ENCODE measurements around the gene ADRA1B. TPM values are rescaled to one million over a fixed set of nuclear protein-coding genes. Genes with fewer than 3 reads are reported as not detected.

ADRA1B gene
- total RNA-seq, 1 experiment from 2014 or later: not detected

GRCh38 chr5:159905496-159905895 lies 10.8 kb upstream of the ADRA1B start:
- Histone ChIP-seq H3K9ac (ENCODE audit: extremely low read depth, insufficient read length, low read length) (no peak overlapping the region), H4K91ac (ENCODE audit: insufficient read length, low read depth, low read length) (no peak overlapping the region), H3K4me1 (ENCODE audit: insufficient read depth, low read length) (no peaks in the 10 kb centered on the region), H3K14ac (ENCODE audit: insufficient read depth, low read length) (no peak overlapping the region), H3K9me3 (ENCODE audit: control insufficient read depth, low read depth, low read length) (no peaks in the 10 kb centered on the region), H3K79me1 (ENCODE audit: insufficient read depth, low read depth, low read length, poor library complexity, severe bottlenecking) (no peaks in the 10 kb centered on the region), H3K4me2 (ENCODE audit: insufficient read depth, insufficient read length, low read length) (no peak overlapping the region), H2BK5ac (ENCODE audit: insufficient read length, low read length) (no peak overlapping the region), H4K20me1 (ENCODE audit: control insufficient read depth, insufficient read depth, insufficient read length) (no peaks in the 10 kb centered on the region), H3K56ac (ENCODE audit: insufficient read length, low read depth, low read length) (no peak overlapping the region), H2BK15ac (ENCODE audit: low read depth, low read length) (no peak overlapping the region), H3K27ac (ENCODE audit: insufficient read length, low read depth, low read length) (no peak overlapping the region), H4K8ac (replicated peaks; ENCODE audit: insufficient read length, low read depth, low read length) (no peak overlapping the region), H2AFZ (ENCODE audit: low read length) (no peak overlapping the region), H4K5ac (ENCODE audit: insufficient read length, low read depth, low read length) (no peak overlapping the region), H3T11ph (ENCODE audit: low read length) (no peak overlapping the region), H3K18ac (ENCODE audit: insufficient read length, low read depth, low read length) (no peak overlapping the region), H2AK5ac (ENCODE audit: insufficient read length, low read length) (no peak overlapping the region), H3K79me2 (ENCODE audit: insufficient read depth, low read length) (no peaks in the 10 kb centered on the region), H2BK20ac (ENCODE audit: low read depth, low read length, poor library complexity, severe bottlenecking) (no peak overlapping the region), H3K23ac (ENCODE audit: insufficient read length, low read depth, low read length) (no peak overlapping the region), H2BK12ac (ENCODE audit: insufficient read length, low read depth, low read length) (no peak overlapping the region), H3K27me3 (ENCODE audit: insufficient read depth, low read length) (no peaks in the 10 kb centered on the region), H2BK120ac (ENCODE audit: low read depth, low read length, poor library complexity, severe bottlenecking) (no peak overlapping the region), H3K4ac (ENCODE audit: low read depth, low read length) (no peak overlapping the region), H3K23me2 (ENCODE audit: insufficient read length, low read depth, low read length, poor library complexity, severe bottlenecking) (no peaks in the 10 kb centered on the region)
- no peak for DNase-seq
- Mint-ChIP-seq H3K9me3 (no peaks in the 10 kb centered on the region), H3K36me3 (ENCODE audit: insufficient read depth in 1 of 3, low read depth in 3 of 3) (no peaks in the 10 kb centered on the region), H3K27ac (no peak overlapping the region), H3K27me3 (ENCODE audit: low read depth) (no peaks in the 10 kb centered on the region), H3K4me3 (no peak overlapping the region), H3K4me1 (peaks cover 13 to 15% of the 10 kb centered on the region in 2 experiments)
- TF ChIP-seq, protein P1, sequence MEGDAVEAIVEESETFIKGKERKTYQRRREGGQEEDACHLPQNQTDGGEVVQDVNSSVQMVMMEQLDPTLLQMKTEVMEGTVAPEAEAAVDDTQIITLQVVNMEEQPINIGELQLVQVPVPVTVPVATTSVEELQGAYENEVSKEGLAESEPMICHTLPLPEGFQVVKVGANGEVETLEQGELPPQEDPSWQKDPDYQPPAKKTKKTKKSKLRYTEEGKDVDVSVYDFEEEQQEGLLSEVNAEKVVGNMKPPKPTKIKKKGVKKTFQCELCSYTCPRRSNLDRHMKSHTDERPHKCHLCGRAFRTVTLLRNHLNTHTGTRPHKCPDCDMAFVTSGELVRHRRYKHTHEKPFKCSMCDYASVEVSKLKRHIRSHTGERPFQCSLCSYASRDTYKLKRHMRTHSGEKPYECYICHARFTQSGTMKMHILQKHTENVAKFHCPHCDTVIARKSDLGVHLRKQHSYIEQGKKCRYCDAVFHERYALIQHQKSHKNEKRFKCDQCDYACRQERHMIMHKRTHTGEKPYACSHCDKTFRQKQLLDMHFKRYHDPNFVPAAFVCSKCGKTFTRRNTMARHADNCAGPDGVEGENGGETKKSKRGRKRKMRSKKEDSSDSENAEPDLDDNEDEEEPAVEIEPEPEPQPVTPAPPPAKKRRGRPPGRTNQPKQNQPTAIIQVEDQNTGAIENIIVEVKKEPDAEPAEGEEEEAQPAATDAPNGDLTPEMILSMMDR (conservative IDR thresholded peaks at IDR 0.05): no peak
